Measurements from ENCODE around the gene SUSD5. TPM values are rescaled to one million over a fixed set of nuclear protein-coding genes. Genes with fewer than 3 reads are reported as not detected.

Gene SUSD5
- polyA plus RNA-seq, 4 donors, result 0.21 to 2.0 (median 0.27) TPM; not detected in 1

DNA sequence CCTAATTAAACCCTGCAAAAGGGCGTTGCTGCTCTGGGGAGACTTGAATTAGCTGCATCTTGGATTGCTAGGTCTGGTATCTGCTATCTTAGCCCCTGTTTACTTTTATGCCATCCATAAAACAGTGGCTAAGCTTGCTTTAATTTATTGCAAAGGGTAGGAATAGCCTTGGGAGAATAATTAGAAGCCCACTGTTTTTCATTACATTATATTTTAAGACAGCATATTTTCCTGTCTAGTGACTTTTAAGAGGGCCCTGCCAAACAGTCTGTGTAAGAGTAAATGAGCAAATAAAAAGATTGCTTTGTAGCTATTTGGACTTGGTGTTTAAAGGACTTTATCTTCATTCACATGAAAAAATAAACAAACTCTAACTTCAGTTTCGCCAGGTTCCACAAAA is 17.4 kb upstream of the SUSD5 start:
- 21 to 47% (median 30%) methylated on average over 2 of the region's 2 CpGs for WGBS, 3 donors
- H3K9me3 ChIP-seq (ENCODE audit: control insufficient read depth in 2 of 2, insufficient read depth in 1 of 2, low read depth in 1 of 2, low read length in 1 of 2), result peaks cover 2 to 3% of the 10 kb centered on the region in 2 donors
- H3K27ac ChIP-seq (ENCODE audit: low read depth in 1 of 3, low read length in 2 of 3), result no peak overlapping the region
- H3K27me3 ChIP-seq (ENCODE audit: control insufficient read depth in 3 of 3, insufficient read depth in 3 of 3, low read length in 3 of 3), result peaks cover 0 to 2% (median 0%) of the 10 kb centered on the region in 3 donors
- no peak overlapping the region for H3K4me3 ChIP-seq (ENCODE audit: low read depth in 1 of 3, low read length in 3 of 3)
- H3K4me1 ChIP-seq (ENCODE audit: control insufficient read depth in 3 of 3, insufficient read depth in 2 of 3, low read depth in 1 of 3, low read length in 2 of 3), result no peaks in the 10 kb centered on the region
- no peaks in the 10 kb centered on the region for H3K36me3 ChIP-seq (ENCODE audit: control insufficient read depth in 3 of 3, insufficient read depth in 2 of 3, low read depth in 1 of 3, low read length in 3 of 3)
- no peak for DNase-seq
- no peak for FAIRE-seq

GRCh38 chr3:33233884-33234283 is 15.3 kb upstream of the SUSD5 start:
- no peak for FAIRE-seq
- 77 to 91% (median 83%) methylated on average over 1 of the region's 1 CpG for WGBS, 3 donors
- peaks cover 2 to 3% of the 10 kb centered on the region in 2 donors for H3K9me3 ChIP-seq (ENCODE audit: control insufficient read depth in 2 of 2, insufficient read depth in 1 of 2, low read depth in 1 of 2, low read length in 1 of 2)
- H3K27ac ChIP-seq (ENCODE audit: low read depth in 1 of 3, low read length in 2 of 3), result no peak overlapping the region
- no peak for DNase-seq
- H3K27me3 ChIP-seq (ENCODE audit: control insufficient read depth in 3 of 3, insufficient read depth in 3 of 3, low read length in 3 of 3), result peaks cover 0 to 3% (median 0%) of the 10 kb centered on the region in 3 donors
- H3K4me1 ChIP-seq (ENCODE audit: control insufficient read depth in 3 of 3, insufficient read depth in 2 of 3, low read depth in 1 of 3, low read length in 2 of 3), result no peaks in the 10 kb centered on the region
- H3K36me3 ChIP-seq (ENCODE audit: control insufficient read depth in 3 of 3, insufficient read depth in 2 of 3, low read depth in 1 of 3, low read length in 3 of 3), result no peaks in the 10 kb centered on the region
- no peak overlapping the region for H3K4me3 ChIP-seq (ENCODE audit: low read depth in 1 of 3, low read length in 3 of 3)

GRCh38 chr3:33231756-33232465 is 13.3 kb upstream of the SUSD5 start:
- Histone ChIP-seq H3K9me3 (ENCODE audit: control insufficient read depth in 2 of 2, insufficient read depth in 1 of 2, low read depth in 1 of 2, low read length in 1 of 2) (peaks cover 0 to 2% of the 10 kb centered on the region in 2 donors), H3K36me3 (ENCODE audit: control insufficient read depth in 3 of 3, insufficient read depth in 2 of 3, low read depth in 1 of 3, low read length in 3 of 3) (no peaks in the 10 kb centered on the region), H3K4me3 (ENCODE audit: low read depth in 1 of 3, low read length in 3 of 3) (no peak overlapping the region), H3K27ac (ENCODE audit: low read depth in 1 of 3, low read length in 2 of 3) (no peak overlapping the region), H3K27me3 (ENCODE audit: control insufficient read depth in 3 of 3, insufficient read depth in 3 of 3, low read length in 3 of 3) (peaks cover 0 to 3% (median 0%) of the 10 kb centered on the region in 3 donors), H3K4me1 (ENCODE audit: control insufficient read depth in 3 of 3, insufficient read depth in 2 of 3, low read depth in 1 of 3, low read length in 2 of 3) (no peaks in the 10 kb centered on the region)
- FAIRE-seq (no peak), DNase-seq (no peak)
- WGBS, 3 donors, result 37 to 48% (median 44%) methylated on average over 5 of the region's 5 CpGs

GRCh38 chr3:33229947-33230346 is 11.3 kb upstream of the SUSD5 start:
- Histone ChIP-seq H3K36me3 (ENCODE audit: control insufficient read depth in 3 of 3, insufficient read depth in 2 of 3, low read depth in 1 of 3, low read length in 3 of 3) (no peaks in the 10 kb centered on the region), H3K27ac (ENCODE audit: low read depth in 1 of 3, low read length in 2 of 3) (no peak overlapping the region), H3K4me1 (ENCODE audit: control insufficient read depth in 3 of 3, insufficient read depth in 2 of 3, low read depth in 1 of 3, low read length in 2 of 3) (no peaks in the 10 kb centered on the region), H3K27me3 (ENCODE audit: control insufficient read depth in 3 of 3, insufficient read depth in 3 of 3, low read length in 3 of 3) (peaks cover 0 to 3% (median 0%) of the 10 kb centered on the region in 3 donors), H3K9me3 (ENCODE audit: control insufficient read depth in 2 of 2, insufficient read depth in 1 of 2, low read depth in 1 of 2, low read length in 1 of 2) (peaks cover 0 to 2% of the 10 kb centered on the region in 2 donors), H3K4me3 (ENCODE audit: low read depth in 1 of 3, low read length in 3 of 3) (no peak overlapping the region)
- no peak for DNase-seq
- no peak for FAIRE-seq
- 55 to 60% (median 56%) methylated on average over 5 of the region's 5 CpGs for WGBS, 3 donors

DNA sequence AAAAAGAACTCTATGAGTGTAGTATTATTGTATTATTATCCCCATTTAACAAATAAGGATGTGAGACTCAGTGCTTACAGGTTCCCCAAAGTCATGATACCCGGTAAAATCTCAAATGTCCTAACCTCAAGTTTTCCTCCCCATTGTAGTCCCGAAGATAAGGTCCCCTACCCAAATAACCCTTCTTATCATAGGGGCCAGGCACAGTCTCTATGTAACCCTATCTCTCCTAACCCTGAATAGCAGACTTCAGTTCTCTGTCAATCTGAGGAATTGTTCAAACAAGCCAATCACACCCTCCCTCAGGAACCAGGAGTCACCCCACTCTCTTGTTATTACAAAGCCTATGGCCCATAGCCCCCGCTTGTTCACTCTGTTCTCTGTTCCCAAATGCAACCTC is 10.5 kb upstream of the SUSD5 start:
- Histone ChIP-seq H3K27ac (ENCODE audit: low read depth in 1 of 3, low read length in 2 of 3) (no peak overlapping the region), H3K27me3 (ENCODE audit: control insufficient read depth in 3 of 3, insufficient read depth in 3 of 3, low read length in 3 of 3) (peaks cover 0 to 3% (median 0%) of the 10 kb centered on the region in 3 donors), H3K9me3 (ENCODE audit: control insufficient read depth in 2 of 2, insufficient read depth in 1 of 2, low read depth in 1 of 2, low read length in 1 of 2) (peaks cover 0 to 2% of the 10 kb centered on the region in 2 donors), H3K36me3 (ENCODE audit: control insufficient read depth in 3 of 3, insufficient read depth in 2 of 3, low read depth in 1 of 3, low read length in 3 of 3) (no peaks in the 10 kb centered on the region), H3K4me1 (ENCODE audit: control insufficient read depth in 3 of 3, insufficient read depth in 2 of 3, low read depth in 1 of 3, low read length in 2 of 3) (no peaks in the 10 kb centered on the region), H3K4me3 (ENCODE audit: low read depth in 1 of 3, low read length in 3 of 3) (no peak overlapping the region)
- WGBS, 3 donors, result 54 to 75% (median 66%) methylated on average over 3 of the region's 3 CpGs
- FAIRE-seq, result no peak
- no peak for DNase-seq

- 76 to 85% (median 78%) methylated on average over 3 of the region's 3 CpGs for WGBS, 3 donors
- no peaks in the 10 kb centered on the region for H3K4me1 ChIP-seq (ENCODE audit: control insufficient read depth in 3 of 3, insufficient read depth in 2 of 3, low read depth in 1 of 3, low read length in 2 of 3)
- no peak for FAIRE-seq
- H3K27me3 ChIP-seq (ENCODE audit: control insufficient read depth in 3 of 3, insufficient read depth in 3 of 3, low read length in 3 of 3), result peaks cover 7 to 33% (median 8%) of the 10 kb centered on the region in 3 donors
- no peaks in the 10 kb centered on the region for H3K9me3 ChIP-seq (ENCODE audit: control insufficient read depth in 2 of 2, insufficient read depth in 1 of 2, low read depth in 1 of 2, low read length in 1 of 2)
- H3K4me3 ChIP-seq (ENCODE audit: low read depth in 1 of 3, low read length in 3 of 3), result no peak overlapping the region
- H3K36me3 ChIP-seq (ENCODE audit: control insufficient read depth in 3 of 3, insufficient read depth in 2 of 3, low read depth in 1 of 3, low read length in 3 of 3), result no peaks in the 10 kb centered on the region
- no peak overlapping the region for H3K27ac ChIP-seq (ENCODE audit: low read depth in 1 of 3, low read length in 2 of 3)
- no peak for DNase-seq
Observed at GRCh38 chr3:33221241-33221640, 2.6 kb upstream of the SUSD5 start.

- Histone ChIP-seq H3K27ac (ENCODE audit: low read depth in 1 of 3, low read length in 2 of 3) (no peak overlapping the region), H3K4me1 (ENCODE audit: control insufficient read depth in 3 of 3, insufficient read depth in 2 of 3, low read depth in 1 of 3, low read length in 2 of 3) (no peaks in the 10 kb centered on the region), H3K36me3 (ENCODE audit: control insufficient read depth in 3 of 3, insufficient read depth in 2 of 3, low read depth in 1 of 3, low read length in 3 of 3) (no peaks in the 10 kb centered on the region), H3K27me3 (ENCODE audit: control insufficient read depth in 3 of 3, insufficient read depth in 3 of 3, low read length in 3 of 3) (peaks cover 7 to 34% (median 8%) of the 10 kb centered on the region in 3 donors), H3K9me3 (ENCODE audit: control insufficient read depth in 2 of 2, insufficient read depth in 1 of 2, low read depth in 1 of 2, low read length in 1 of 2) (no peaks in the 10 kb centered on the region), H3K4me3 (ENCODE audit: low read depth in 1 of 3, low read length in 3 of 3) (peak overlapping the region in 1 of 3 donors; percentile 23)
- no peak for DNase-seq
- FAIRE-seq, result no peak
- WGBS, 3 donors, result 7 to 15% (median 15%) methylated on average over 15 of the region's 15 CpGs
Observed at GRCh38 chr3:33219175-33219487, 521 bp upstream of the SUSD5 start.

- Histone ChIP-seq H3K36me3 (ENCODE audit: control insufficient read depth in 3 of 3, insufficient read depth in 2 of 3, low read depth in 1 of 3, low read length in 3 of 3) (no peaks in the 10 kb centered on the region), H3K9me3 (ENCODE audit: control insufficient read depth in 2 of 2, insufficient read depth in 1 of 2, low read depth in 1 of 2, low read length in 1 of 2) (no peaks in the 10 kb centered on the region), H3K27ac (ENCODE audit: low read depth in 1 of 3, low read length in 2 of 3) (no peak overlapping the region), H3K4me3 (ENCODE audit: low read depth in 1 of 3, low read length in 3 of 3) (peak overlapping the region in 1 of 3 donors; percentile 23), H3K4me1 (ENCODE audit: control insufficient read depth in 3 of 3, insufficient read depth in 2 of 3, low read depth in 1 of 3, low read length in 2 of 3) (no peaks in the 10 kb centered on the region), H3K27me3 (ENCODE audit: control insufficient read depth in 3 of 3, insufficient read depth in 3 of 3, low read length in 3 of 3) (peaks cover 7 to 34% (median 8%) of the 10 kb centered on the region in 3 donors)
- DNase-seq, result no peak
- FAIRE-seq, result no peak
- 4 to 6% (median 4%) methylated on average over 19 of the region's 19 CpGs for WGBS, 3 donors
Observed at GRCh38 chr3:33217866-33218445, 654 bp downstream of the SUSD5 start.

Data from small intestine (tissue), 7 donors.